Smooth muscle cell (in vitro differentiated cells): ENCODE results near the gene VAX1. TPM values are rescaled to one million over a fixed set of nuclear protein-coding genes. Genes with fewer than 3 reads are reported as not detected.
"Not testable (repeated sequence)": the region's sequence is repeated elsewhere in the genome, so short reads cannot be mapped to it uniquely, and the experiment has no call there.

ENCODE experiments used
- DNase-seq: peaks from one replicate; lab custom pipeline; 2025; ENCODE audit not compliant: unreplicated experiment; lab: John Stamatoyannopoulos, UW
- H2AFZ ChIP-seq: fragments of 200-600 bp; sonication (generic); 2 replicates; pipeline ENCODE4 v1.6.0; 2016; ENCODE audit warnings: antibody characterized with exemption, low read depth, mild to moderate bottlenecking
- H3F3A ChIP-seq: fragments of 200-600 bp; sonication (generic); 2 replicates; pipeline ENCODE4 v1.6.0; 2017; ENCODE audit warnings: antibody characterized with exemption, low read depth
- H3K27ac ChIP-seq: fragments of 200-600 bp; sonication (generic); 2 replicates; pipeline ENCODE4 v1.5.1; 2016; ENCODE audit warnings: low read depth, mild to moderate bottlenecking
- H3K27me3 ChIP-seq: fragments of 200-600 bp; sonication (generic); 2 replicates; pipeline ENCODE4 v1.6.1; 2016; ENCODE audit warnings: low read depth, mild to moderate bottlenecking
- H3K36me3 ChIP-seq: fragments of 200-600 bp; sonication (generic); 2 replicates; pipeline ENCODE4 v1.5.1; 2016; ENCODE audit warnings: low read depth
- H3K4me1 ChIP-seq: fragments of 200-600 bp; sonication (generic); 2 replicates; pipeline ENCODE4 v1.5.1; 2016; ENCODE audit warnings: low read depth
- H3K4me2 ChIP-seq: fragments of 200-600 bp; sonication (generic); 2 replicates; pipeline ENCODE4 v1.6.0; 2016; ENCODE audit warnings: mild to moderate bottlenecking
- H3K4me3 ChIP-seq: fragments of 200-600 bp; sonication (generic); 2 replicates; pipeline ENCODE4 v1.5.1; 2016; ENCODE audit warnings: mild to moderate bottlenecking
- H3K79me2 ChIP-seq: fragments of 200-600 bp; sonication (generic); 2 replicates; pipeline ENCODE4 v1.6.0; 2016; ENCODE audit warnings: low read depth, mild to moderate bottlenecking
- H3K9ac ChIP-seq: fragments of 200-600 bp; sonication (generic); 2 replicates; pipeline ENCODE4 v1.6.0; 2016; ENCODE audit warnings: low read depth
- H3K9me3 ChIP-seq: fragments of 200-600 bp; sonication (generic); replicated peaks from 2 replicates; pipeline ENCODE4 v1.5.1; 2016; ENCODE audit warnings: low read depth
- H4K20me1 ChIP-seq: fragments of 200-600 bp; sonication (generic); 2 replicates; pipeline ENCODE4 v1.6.0; 2016; ENCODE audit warnings: low read depth
- WGBS: methylation state at CpG from one replicate; pipeline ENCODE4 v1.1.7; 2016; ENCODE audit warnings: low lambda C conversion rate; 5-methylcytosine and 5-hydroxymethylcytosine counted together
- polyA plus RNA-seq: library from polyadenylated mRNA; unstranded; fragments of >200 nt; fragmentation: Nextera tagmentation; extraction: Ambion mirVana; gene quantifications from 2 replicates; pipeline ENCODE4 v1.2.1, GENCODE V29; 2016
- total RNA-seq: library from RNA; depleted of rRNA; stranded (reverse); fragments of >200 nt; gene quantifications from 2 replicates; pipeline ENCODE4 v1.2.3, GENCODE V29; 2014
- TF ChIP-seq, protein P1 (sequence below): fragments of 200-600 bp; sonication (generic); IDR thresholded peaks from 2 replicates; pipeline ENCODE4 v1.5.1; 2017; ENCODE audit warnings: borderline replicate concordance, mild to moderate bottlenecking, antibody characterized with exemption; ENCODE audit not compliant: insufficient read depth, poor library complexity, severe bottlenecking

The VAX1 gene, protein sequence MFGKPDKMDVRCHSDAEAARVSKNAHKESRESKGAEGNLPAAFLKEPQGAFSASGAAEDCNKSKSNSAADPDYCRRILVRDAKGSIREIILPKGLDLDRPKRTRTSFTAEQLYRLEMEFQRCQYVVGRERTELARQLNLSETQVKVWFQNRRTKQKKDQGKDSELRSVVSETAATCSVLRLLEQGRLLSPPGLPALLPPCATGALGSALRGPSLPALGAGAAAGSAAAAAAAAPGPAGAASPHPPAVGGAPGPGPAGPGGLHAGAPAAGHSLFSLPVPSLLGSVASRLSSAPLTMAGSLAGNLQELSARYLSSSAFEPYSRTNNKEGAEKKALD
- total RNA-seq (not detected in 2 replicates), polyA plus RNA-seq (not detected in 2 replicates)

DNA sequence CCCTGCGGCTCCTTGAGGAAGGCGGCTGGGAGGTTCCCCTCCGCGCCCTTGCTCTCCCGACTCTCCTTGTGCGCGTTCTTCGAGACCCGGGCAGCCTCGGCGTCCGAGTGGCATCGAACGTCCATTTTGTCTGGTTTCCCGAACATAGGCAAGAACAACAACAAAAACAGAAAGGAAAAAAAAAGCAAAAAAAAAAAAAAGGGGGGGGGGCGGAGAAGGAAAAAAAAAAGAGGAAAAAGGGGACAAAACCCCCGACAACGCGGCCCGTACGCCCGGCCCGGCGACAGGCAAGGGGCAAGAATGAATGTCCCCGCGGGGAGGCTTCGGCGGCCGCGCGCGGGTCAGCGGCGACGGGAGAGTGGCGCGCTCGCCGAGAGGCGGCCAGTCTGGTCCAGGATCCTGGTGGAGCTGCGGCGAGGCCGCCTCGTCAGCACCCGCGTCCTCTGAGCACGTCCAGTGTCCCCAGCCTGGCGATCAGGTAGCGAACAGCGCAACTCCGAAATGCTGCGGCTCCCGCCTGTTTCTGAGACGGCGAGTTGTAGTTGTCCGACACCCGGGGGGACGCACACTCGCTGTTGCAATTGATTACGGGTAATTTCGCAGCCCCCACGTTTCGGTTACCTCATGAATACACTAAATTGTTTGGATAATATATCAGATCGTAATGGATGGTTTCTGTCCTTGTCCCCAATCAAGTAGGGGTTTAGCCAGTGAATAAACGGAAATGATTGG is at the start of gene VAX1:
Gene VAX1, minus strand, starts transcription at position 360 of the 732 bp plus-strand sequence. Its CDS starts 214 bp downstream, at position 146.
- 2% methylated on average over 63 of the region's 65 CpGs for WGBS
- no peaks in the 10 kb centered on the region for H3K36me3 ChIP-seq
- H3K27ac ChIP-seq = no peak within 1 kb of the TSS
- TF ChIP-seq, protein P1, sequence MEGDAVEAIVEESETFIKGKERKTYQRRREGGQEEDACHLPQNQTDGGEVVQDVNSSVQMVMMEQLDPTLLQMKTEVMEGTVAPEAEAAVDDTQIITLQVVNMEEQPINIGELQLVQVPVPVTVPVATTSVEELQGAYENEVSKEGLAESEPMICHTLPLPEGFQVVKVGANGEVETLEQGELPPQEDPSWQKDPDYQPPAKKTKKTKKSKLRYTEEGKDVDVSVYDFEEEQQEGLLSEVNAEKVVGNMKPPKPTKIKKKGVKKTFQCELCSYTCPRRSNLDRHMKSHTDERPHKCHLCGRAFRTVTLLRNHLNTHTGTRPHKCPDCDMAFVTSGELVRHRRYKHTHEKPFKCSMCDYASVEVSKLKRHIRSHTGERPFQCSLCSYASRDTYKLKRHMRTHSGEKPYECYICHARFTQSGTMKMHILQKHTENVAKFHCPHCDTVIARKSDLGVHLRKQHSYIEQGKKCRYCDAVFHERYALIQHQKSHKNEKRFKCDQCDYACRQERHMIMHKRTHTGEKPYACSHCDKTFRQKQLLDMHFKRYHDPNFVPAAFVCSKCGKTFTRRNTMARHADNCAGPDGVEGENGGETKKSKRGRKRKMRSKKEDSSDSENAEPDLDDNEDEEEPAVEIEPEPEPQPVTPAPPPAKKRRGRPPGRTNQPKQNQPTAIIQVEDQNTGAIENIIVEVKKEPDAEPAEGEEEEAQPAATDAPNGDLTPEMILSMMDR = no peak
- peaks cover 41% of the 10 kb centered on the region for H3K4me1 ChIP-seq
- peak within 1 kb of the TSS; percentile 74 for H2AFZ ChIP-seq
- H3K4me3 ChIP-seq = peak within 1 kb of the TSS; percentile 51
- DNase-seq = no peak
- H3K79me2 ChIP-seq = no peaks in the 10 kb centered on the region
- H3F3A ChIP-seq = no peaks in the 10 kb centered on the region
- no peak within 1 kb of the TSS for H3K9ac ChIP-seq
- H4K20me1 ChIP-seq = no peaks in the 10 kb centered on the region
- H3K9me3 ChIP-seq = no peaks in the 10 kb centered on the region
- H3K4me2 ChIP-seq = peak within 1 kb of the TSS; percentile 92
- H3K27me3 ChIP-seq = peaks cover 98% of the 10 kb centered on the region

GRCh38 chr10:117186832-117187615 is 49.0 kb upstream of the VAX1 start:
- no peak overlapping the region for H3K9ac ChIP-seq
- H3K4me3 ChIP-seq = no peak overlapping the region
- H3K4me1 ChIP-seq = no peaks in the 10 kb centered on the region
- no peaks in the 10 kb centered on the region for H3K79me2 ChIP-seq
- H2AFZ ChIP-seq = no peak overlapping the region
- H3F3A ChIP-seq = no peaks in the 10 kb centered on the region
- no peaks in the 10 kb centered on the region for H3K36me3 ChIP-seq
- peaks cover 14% of the 10 kb centered on the region for H3K27me3 ChIP-seq
- H3K4me2 ChIP-seq = no peak overlapping the region
- TF ChIP-seq, protein P1 = no peak
- no peaks in the 10 kb centered on the region for H3K9me3 ChIP-seq
- H3K27ac ChIP-seq = no peak overlapping the region
- H4K20me1 ChIP-seq = no peaks in the 10 kb centered on the region
- WGBS = 52% methylated on average over 4 of the region's 4 CpGs
- DNase-seq = no peak

DNA sequence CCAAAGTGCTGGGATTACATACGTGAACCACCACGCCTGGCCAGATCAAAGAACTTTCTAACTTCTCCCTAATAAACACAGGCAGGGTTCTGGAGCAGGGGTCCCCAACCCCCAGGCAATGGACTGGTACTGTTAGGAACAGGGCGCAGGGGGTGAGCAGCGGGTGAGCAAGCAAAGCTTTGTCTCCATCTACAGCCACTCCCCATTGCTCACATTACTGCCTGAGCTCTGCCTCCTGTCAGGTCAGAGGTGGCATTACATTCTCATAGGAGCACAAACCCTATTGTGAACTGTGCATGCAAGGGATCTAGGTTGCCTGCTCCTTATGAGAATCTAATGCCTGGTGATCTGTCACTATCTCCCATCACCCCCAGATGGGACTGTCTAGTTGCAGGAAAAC is 47.7 kb upstream of the VAX1 start:
- H4K20me1 ChIP-seq, H3K9me3 ChIP-seq, H3K4me2 ChIP-seq, H3K36me3 ChIP-seq, H3K27ac ChIP-seq, H2AFZ ChIP-seq, DNase-seq, H3K4me3 ChIP-seq, H3F3A ChIP-seq, H3K4me1 ChIP-seq, H3K79me2 ChIP-seq, H3K9ac ChIP-seq: not testable (repeated sequence)
- 100% methylated on average over 4 of the region's 4 CpGs for WGBS
- H3K27me3 ChIP-seq = peaks cover 19% of the 10 kb centered on the region

DNA sequence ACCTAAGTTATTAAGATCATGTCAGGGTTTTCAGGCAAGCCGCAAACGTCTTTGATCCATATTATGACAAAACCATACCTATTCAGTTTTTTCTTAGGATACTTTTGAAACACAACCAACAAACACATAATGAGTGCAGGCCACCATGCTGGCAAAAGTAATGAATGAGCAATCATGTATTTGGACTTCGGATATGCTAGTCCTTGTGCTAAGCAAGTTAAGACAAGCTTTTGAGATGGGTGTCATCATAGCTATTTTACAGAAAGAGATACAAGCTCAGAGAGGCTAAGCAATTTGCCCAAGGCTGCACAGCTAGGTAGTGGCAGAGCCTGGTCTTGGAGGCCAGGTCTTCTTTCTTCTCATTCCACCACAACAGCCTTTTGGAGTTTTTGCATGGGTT is 46.8 kb upstream of the VAX1 start:
- H3K27ac ChIP-seq = no peak overlapping the region
- H3K27me3 ChIP-seq = peaks cover 29% of the 10 kb centered on the region
- H3K9ac ChIP-seq = no peak overlapping the region
- no peaks in the 10 kb centered on the region for H4K20me1 ChIP-seq
- no peaks in the 10 kb centered on the region for H3K4me1 ChIP-seq
- H3K79me2 ChIP-seq = no peaks in the 10 kb centered on the region
- no peak for DNase-seq
- H3K4me3 ChIP-seq = no peak overlapping the region
- no peaks in the 10 kb centered on the region for H3F3A ChIP-seq
- TF ChIP-seq, protein P1 = no peak
- no peak overlapping the region for H3K4me2 ChIP-seq
- no peaks in the 10 kb centered on the region for H3K9me3 ChIP-seq
- 93% methylated on average over 3 of the region's 3 CpGs for WGBS
- no peaks in the 10 kb centered on the region for H3K36me3 ChIP-seq
- H2AFZ ChIP-seq = no peak overlapping the region
